ENCODE measurements around the gene WNK1.
"Not testable (repeated sequence)": the region's sequence is repeated elsewhere in the genome, so short reads cannot be mapped to it uniquely, and the experiment has no call there.

WNK1 gene

GRCh38 chr12:810116-810515 is 57.7 kb downstream of the WNK1 start:
- no peak for DNase-seq
- intact Hi-C loops (cut with DNase I): loop anchor here (5.0 kb wide), 1 partner anchor 58 kb away; the partner anchor contains the start of gene WNK1

GRCh38 chr12:810671-811415 is 58.5 kb downstream of the WNK1 start:
- DNase-seq: peak in 1 of 10 donors; percentile 61
- intact Hi-C loops (cut with DNase I): loop anchor here (5.0 kb wide), 1 partner anchor 59 kb away; the partner anchor contains the start of gene WNK1

GRCh38 chr12:812950-813349 is 60.6 kb downstream of the WNK1 start:
- no peak for DNase-seq
- intact Hi-C loops (cut with DNase I): loop anchor here (2.0 to 5.0 kb wide), 2 partner anchors 61 to 236 kb away; partner anchors contain the start of gene WNK1

GRCh38 chr12:817456-817855 is 65.1 kb downstream of the WNK1 start:
- DNase-seq; intact Hi-C loops (cut with DNase I): not testable (repeated sequence)

- DNase-seq: no peak
- intact Hi-C loops (cut with DNase I): no loop called here
These were observed 65.7 kb downstream of the WNK1 start for GRCh38 chr12:817941-818600.

- DNase-seq: no peak
- intact Hi-C loops (cut with DNase I): no loop called here
These were observed 66.4 kb downstream of the WNK1 start for GRCh38 chr12:818733-819132.

GRCh38 chr12:820336-820735 is 68.0 kb downstream of the WNK1 start:
- no peak for DNase-seq
- intact Hi-C loops (cut with DNase I): no loop called here

- no peak for DNase-seq
- intact Hi-C loops (cut with DNase I): no loop called here
These were observed 70.8 kb downstream of the WNK1 start for GRCh38 chr12:823028-823698.

GRCh38 chr12:826331-826730 is 74.0 kb downstream of the WNK1 start:
- DNase-seq: no peak
- intact Hi-C loops (cut with DNase I): no loop called here

- DNase-seq: no peak
- intact Hi-C loops (cut with DNase I): no loop called here
These were observed 76.5 kb downstream of the WNK1 start for GRCh38 chr12:828726-829395.

- no peak for DNase-seq
- intact Hi-C loops (cut with DNase I): no loop called here
These were observed 77.9 kb downstream of the WNK1 start for GRCh38 chr12:830111-830867.

GRCh38 chr12:835754-836518 is 83.6 kb downstream of the WNK1 start:
- DNase-seq: no peak
- intact Hi-C loops (cut with DNase I): no loop called here

GRCh38 chr12:836952-837351 is 84.6 kb downstream of the WNK1 start:
- intact Hi-C loops (cut with DNase I): no loop called here
- DNase-seq: no peak

- DNase-seq: no peak
- intact Hi-C loops (cut with DNase I): no loop called here
These were observed 85.2 kb downstream of the WNK1 start for GRCh38 chr12:837548-837947.

- intact Hi-C loops (cut with DNase I): no loop called here
- DNase-seq: no peak
These were observed 91.2 kb downstream of the WNK1 start for GRCh38 chr12:843609-844008.

- intact Hi-C loops (cut with DNase I): no loop called here
- DNase-seq: no peak
These were observed 94.0 kb downstream of the WNK1 start for GRCh38 chr12:846421-846820.

- DNase-seq: no peak
- intact Hi-C loops (cut with DNase I): no loop called here
These were observed 95.9 kb downstream of the WNK1 start for GRCh38 chr12:848173-848865.

- DNase-seq: no peak
- intact Hi-C loops (cut with DNase I): no loop called here
These were observed 96.6 kb downstream of the WNK1 start for GRCh38 chr12:848882-849527.

Measured in posterior cingulate gyrus (tissue), 11 donors.